ENCODE results near the gene BANP.
"Not testable (repeated sequence)": the region's sequence is repeated elsewhere in the genome, so short reads cannot be mapped to it uniquely, and the experiment has no call there.

Gene BANP

GRCh38 chr16:87929986-87930385, 21.2 kb upstream of the BANP start:
- Histone ChIP-seq H3K27ac (ENCODE audit: low read depth, low read length) (no peak overlapping the region), H3K9me3 (ENCODE audit: control insufficient read depth, insufficient read depth, low read length) (no peaks in the 10 kb centered on the region)

GRCh38 chr16:87930456-87930855, 20.8 kb upstream of the BANP start:
- no peaks in the 10 kb centered on the region for H3K27me3 ChIP-seq (ENCODE audit: control insufficient read depth, insufficient read depth, low read length)
- H3K36me3 ChIP-seq (ENCODE audit: control insufficient read depth, insufficient read depth, low read length) = no peaks in the 10 kb centered on the region
- H3K9ac ChIP-seq (ENCODE audit: low read depth, low read length) = no peak overlapping the region
- H3K27ac ChIP-seq (ENCODE audit: low read depth, low read length) = no peak overlapping the region
- H3K4me3 ChIP-seq (ENCODE audit: low read depth, low read length) = no peak overlapping the region
- no peaks in the 10 kb centered on the region for H3K4me1 ChIP-seq (ENCODE audit: control insufficient read depth, insufficient read depth, low read length)
- no peaks in the 10 kb centered on the region for H3K9me3 ChIP-seq (ENCODE audit: control insufficient read depth, insufficient read depth, low read length)

More at GRCh38 chr16:87929986-87930385, 21.2 kb upstream of the BANP start:
- Histone ChIP-seq H3K4me1 (ENCODE audit: control insufficient read depth, insufficient read depth, low read length) (no peaks in the 10 kb centered on the region), H3K27me3 (ENCODE audit: control insufficient read depth, insufficient read depth, low read length) (no peaks in the 10 kb centered on the region), H3K9ac (ENCODE audit: low read depth, low read length) (no peak overlapping the region), H3K4me3 (ENCODE audit: low read depth, low read length) (no peak overlapping the region), H3K36me3 (ENCODE audit: control insufficient read depth, insufficient read depth, low read length) (no peaks in the 10 kb centered on the region)

- Histone ChIP-seq H3K27ac (ENCODE audit: low read depth, low read length) (no peak overlapping the region), H3K27me3 (ENCODE audit: control insufficient read depth, insufficient read depth, low read length) (no peaks in the 10 kb centered on the region), H3K36me3 (ENCODE audit: control insufficient read depth, insufficient read depth, low read length) (no peaks in the 10 kb centered on the region), H3K4me3 (ENCODE audit: low read depth, low read length) (no peak overlapping the region), H3K4me1 (ENCODE audit: control insufficient read depth, insufficient read depth, low read length) (no peaks in the 10 kb centered on the region), H3K9ac (ENCODE audit: low read depth, low read length) (no peak overlapping the region), H3K9me3 (ENCODE audit: control insufficient read depth, insufficient read depth, low read length) (no peaks in the 10 kb centered on the region)
These were observed 19.7 kb upstream of the BANP start for GRCh38 chr16:87931504-87931903.

GRCh38 chr16:87932475-87933139, 18.6 kb upstream of the BANP start:
- H3K27me3 ChIP-seq (ENCODE audit: control insufficient read depth, insufficient read depth, low read length); H3K4me1 ChIP-seq (ENCODE audit: control insufficient read depth, insufficient read depth, low read length); H3K4me3 ChIP-seq (ENCODE audit: low read depth, low read length); H3K9ac ChIP-seq (ENCODE audit: low read depth, low read length); H3K27ac ChIP-seq (ENCODE audit: low read depth, low read length); H3K9me3 ChIP-seq (ENCODE audit: control insufficient read depth, insufficient read depth, low read length); H3K36me3 ChIP-seq (ENCODE audit: control insufficient read depth, insufficient read depth, low read length): not testable (repeated sequence)

- Histone ChIP-seq H3K4me1 (ENCODE audit: control insufficient read depth, insufficient read depth, low read length) (no peaks in the 10 kb centered on the region), H3K27me3 (ENCODE audit: control insufficient read depth, insufficient read depth, low read length) (no peaks in the 10 kb centered on the region), H3K9me3 (ENCODE audit: control insufficient read depth, insufficient read depth, low read length) (no peaks in the 10 kb centered on the region), H3K9ac (ENCODE audit: low read depth, low read length) (no peak overlapping the region), H3K36me3 (ENCODE audit: control insufficient read depth, insufficient read depth, low read length) (no peaks in the 10 kb centered on the region), H3K4me3 (ENCODE audit: low read depth, low read length) (no peak overlapping the region), H3K27ac (ENCODE audit: low read depth, low read length) (no peak overlapping the region)
These were observed 18.1 kb upstream of the BANP start for GRCh38 chr16:87933140-87933495.

GRCh38 chr16:87934752-87935425, 16.3 kb upstream of the BANP start:
- H3K9ac ChIP-seq (ENCODE audit: low read depth, low read length); H3K27ac ChIP-seq (ENCODE audit: low read depth, low read length); H3K4me3 ChIP-seq (ENCODE audit: low read depth, low read length); H3K27me3 ChIP-seq (ENCODE audit: control insufficient read depth, insufficient read depth, low read length); H3K4me1 ChIP-seq (ENCODE audit: control insufficient read depth, insufficient read depth, low read length); H3K36me3 ChIP-seq (ENCODE audit: control insufficient read depth, insufficient read depth, low read length); H3K9me3 ChIP-seq (ENCODE audit: control insufficient read depth, insufficient read depth, low read length): not testable (repeated sequence)

GRCh38 chr16:87936016-87936374, 15.2 kb upstream of the BANP start:
- H3K27ac ChIP-seq (ENCODE audit: low read depth, low read length); H3K4me1 ChIP-seq (ENCODE audit: control insufficient read depth, insufficient read depth, low read length); H3K9me3 ChIP-seq (ENCODE audit: control insufficient read depth, insufficient read depth, low read length); H3K27me3 ChIP-seq (ENCODE audit: control insufficient read depth, insufficient read depth, low read length); H3K9ac ChIP-seq (ENCODE audit: low read depth, low read length); H3K4me3 ChIP-seq (ENCODE audit: low read depth, low read length); H3K36me3 ChIP-seq (ENCODE audit: control insufficient read depth, insufficient read depth, low read length): not testable (repeated sequence)

- Histone ChIP-seq H3K36me3 (ENCODE audit: control insufficient read depth, insufficient read depth, low read length) (no peaks in the 10 kb centered on the region), H3K4me3 (ENCODE audit: low read depth, low read length) (no peak within 1 kb of the TSS), H3K9me3 (ENCODE audit: control insufficient read depth, insufficient read depth, low read length) (no peaks in the 10 kb centered on the region), H3K27ac (ENCODE audit: low read depth, low read length) (no peak within 1 kb of the TSS), H3K9ac (ENCODE audit: low read depth, low read length) (no peak within 1 kb of the TSS), H3K4me1 (ENCODE audit: control insufficient read depth, insufficient read depth, low read length) (no peaks in the 10 kb centered on the region), H3K27me3 (ENCODE audit: control insufficient read depth, insufficient read depth, low read length) (no peaks in the 10 kb centered on the region)
These were observed 14.6 kb upstream of the BANP start, which contains the start of gene CA5A for GRCh38 chr16:87936375-87937230. TSS of gene CA5A (minus strand) at chr16:87936529. CDS start at chr16:87936450, 79 bp downstream.

GRCh38 chr16:87937231-87937542, 14.0 kb upstream of the BANP start:
- H3K36me3 ChIP-seq (ENCODE audit: control insufficient read depth, insufficient read depth, low read length); H3K4me3 ChIP-seq (ENCODE audit: low read depth, low read length); H3K27ac ChIP-seq (ENCODE audit: low read depth, low read length); H3K9me3 ChIP-seq (ENCODE audit: control insufficient read depth, insufficient read depth, low read length); H3K4me1 ChIP-seq (ENCODE audit: control insufficient read depth, insufficient read depth, low read length); H3K9ac ChIP-seq (ENCODE audit: low read depth, low read length); H3K27me3 ChIP-seq (ENCODE audit: control insufficient read depth, insufficient read depth, low read length): not testable (repeated sequence)

GRCh38 chr16:87938412-87938949, 12.8 kb upstream of the BANP start:
- H3K9ac ChIP-seq (ENCODE audit: low read depth, low read length) = no peak overlapping the region
- H3K27ac ChIP-seq (ENCODE audit: low read depth, low read length) = no peak overlapping the region
- H3K36me3 ChIP-seq (ENCODE audit: control insufficient read depth, insufficient read depth, low read length) = no peaks in the 10 kb centered on the region
- H3K9me3 ChIP-seq (ENCODE audit: control insufficient read depth, insufficient read depth, low read length) = no peaks in the 10 kb centered on the region
- H3K4me3 ChIP-seq (ENCODE audit: low read depth, low read length) = no peak overlapping the region
- no peaks in the 10 kb centered on the region for H3K4me1 ChIP-seq (ENCODE audit: control insufficient read depth, insufficient read depth, low read length)
- no peaks in the 10 kb centered on the region for H3K27me3 ChIP-seq (ENCODE audit: control insufficient read depth, insufficient read depth, low read length)
